GM19324 (cell line): Measurements from ENCODE around the gene SLC24A4.

Source experiments
- ATAC-seq: cut with Tn5 transposase; IDR thresholded peaks from one replicate; pipeline ENCODE4 v1.9.1; 2021; ENCODE audit warnings: mild to moderate bottlenecking, moderate library complexity; ENCODE audit not compliant: unreplicated experiment, low FRiP score

The SLC24A4 gene

GRCh38 chr14:92433407-92433806 lies 110.4 kb downstream of the SLC24A4 start:
- ATAC-seq: no peak

DNA sequence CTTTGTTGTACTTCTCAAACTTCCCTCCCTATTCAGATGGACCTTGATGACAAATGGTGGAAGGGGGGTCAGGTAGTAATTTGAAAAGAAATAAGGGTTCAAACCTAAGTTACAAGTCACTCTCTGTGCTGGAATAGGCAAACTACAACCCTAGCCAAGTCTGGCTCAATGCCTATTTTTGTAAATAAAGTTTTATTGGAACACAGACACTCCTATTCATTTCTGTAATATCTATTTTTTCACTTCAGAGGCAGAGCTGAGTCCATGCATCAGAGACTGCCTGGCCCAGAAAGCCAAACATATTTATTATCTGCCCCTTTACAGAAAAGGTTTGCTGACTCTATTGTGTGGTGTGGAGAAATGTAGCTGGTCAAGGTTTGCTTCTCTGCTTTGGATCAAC lies 112.2 kb downstream of the SLC24A4 start:
- ATAC-seq: no peak

GRCh38 chr14:92436115-92436776 lies 113.3 kb downstream of the SLC24A4 start:
- no peak for ATAC-seq

DNA sequence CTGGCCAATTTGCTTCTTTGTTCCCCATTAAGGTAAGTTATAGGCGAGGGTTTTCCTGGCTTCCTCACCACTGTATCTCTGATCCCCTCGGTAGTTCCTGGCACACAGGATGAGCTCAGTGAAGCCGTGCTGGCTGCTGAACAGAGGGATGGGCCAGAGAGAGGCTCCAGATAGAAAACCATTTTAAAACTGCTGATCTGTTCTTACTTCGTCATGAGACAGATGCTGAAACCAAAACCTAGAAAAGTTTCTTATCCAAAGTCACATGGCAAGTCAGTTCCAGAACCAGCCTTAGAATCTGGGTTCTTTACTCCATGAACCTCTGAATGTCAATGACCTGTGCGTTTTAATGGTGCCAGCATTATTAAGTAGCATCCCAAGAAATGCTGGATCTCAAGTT lies 114.3 kb downstream of the SLC24A4 start:
- ATAC-seq: no peak

DNA sequence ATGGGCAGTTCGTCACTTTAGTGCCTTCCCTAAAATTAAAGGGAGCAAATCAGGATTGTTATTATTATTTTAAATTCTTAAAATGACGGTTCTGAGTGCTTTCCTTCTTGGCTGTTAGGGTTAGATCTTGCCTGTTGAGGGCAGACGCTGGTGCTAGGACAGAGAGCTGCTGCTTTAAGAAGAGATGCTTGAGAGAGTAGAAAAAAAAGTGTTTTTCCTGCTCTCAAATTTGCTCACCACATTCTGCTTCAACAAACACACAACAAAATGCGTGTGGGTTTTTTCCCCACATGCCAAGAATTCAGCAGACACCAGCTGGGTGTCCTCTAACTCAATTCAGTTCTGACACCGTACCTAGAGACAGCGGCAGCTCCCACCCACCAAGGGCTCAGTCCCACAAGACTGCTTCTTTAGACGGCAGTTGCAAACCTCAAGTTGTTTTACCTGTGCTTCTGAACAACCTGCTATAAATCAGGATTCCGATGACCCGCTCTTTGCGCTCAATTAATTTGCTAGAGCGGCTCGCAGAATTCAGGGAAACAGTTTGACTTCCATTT lies 114.8 kb downstream of the SLC24A4 start:
- ATAC-seq: no peak

GRCh38 chr14:92439537-92440344 lies 116.8 kb downstream of the SLC24A4 start:
- no peak for ATAC-seq

DNA sequence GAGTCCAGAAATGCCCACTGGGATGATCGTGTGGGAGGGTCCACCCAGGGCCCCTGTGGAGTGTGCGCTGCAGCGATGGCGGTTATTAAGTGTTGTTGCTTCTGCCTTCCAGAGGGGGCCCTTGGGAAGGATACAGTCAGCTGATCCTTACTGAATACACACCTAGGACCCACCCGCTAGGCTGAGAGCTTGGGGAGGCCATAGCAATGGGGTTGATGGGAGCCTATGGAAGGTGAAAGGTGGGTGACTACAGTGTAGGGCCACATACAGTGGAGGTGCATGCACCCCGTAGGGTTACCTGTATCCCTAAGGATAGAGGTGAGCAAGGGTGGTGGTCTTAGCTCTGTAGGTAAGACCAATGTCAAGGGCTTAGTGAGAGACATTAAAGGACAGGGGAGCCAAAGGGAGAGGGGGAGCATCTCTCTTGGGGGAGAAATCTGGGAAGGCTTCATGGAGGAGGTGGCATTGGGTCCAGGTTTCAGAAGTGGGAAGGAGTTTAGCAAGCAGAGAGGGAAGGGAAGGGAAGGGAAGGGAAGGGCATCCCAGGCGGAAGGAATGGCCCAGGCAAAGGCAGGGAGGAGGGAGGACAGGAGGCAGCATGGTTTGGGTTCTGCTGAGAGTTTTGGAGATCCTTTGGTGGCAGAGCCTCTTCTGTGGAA lies 117.5 kb downstream of the SLC24A4 start:
- ATAC-seq: no peak

DNA sequence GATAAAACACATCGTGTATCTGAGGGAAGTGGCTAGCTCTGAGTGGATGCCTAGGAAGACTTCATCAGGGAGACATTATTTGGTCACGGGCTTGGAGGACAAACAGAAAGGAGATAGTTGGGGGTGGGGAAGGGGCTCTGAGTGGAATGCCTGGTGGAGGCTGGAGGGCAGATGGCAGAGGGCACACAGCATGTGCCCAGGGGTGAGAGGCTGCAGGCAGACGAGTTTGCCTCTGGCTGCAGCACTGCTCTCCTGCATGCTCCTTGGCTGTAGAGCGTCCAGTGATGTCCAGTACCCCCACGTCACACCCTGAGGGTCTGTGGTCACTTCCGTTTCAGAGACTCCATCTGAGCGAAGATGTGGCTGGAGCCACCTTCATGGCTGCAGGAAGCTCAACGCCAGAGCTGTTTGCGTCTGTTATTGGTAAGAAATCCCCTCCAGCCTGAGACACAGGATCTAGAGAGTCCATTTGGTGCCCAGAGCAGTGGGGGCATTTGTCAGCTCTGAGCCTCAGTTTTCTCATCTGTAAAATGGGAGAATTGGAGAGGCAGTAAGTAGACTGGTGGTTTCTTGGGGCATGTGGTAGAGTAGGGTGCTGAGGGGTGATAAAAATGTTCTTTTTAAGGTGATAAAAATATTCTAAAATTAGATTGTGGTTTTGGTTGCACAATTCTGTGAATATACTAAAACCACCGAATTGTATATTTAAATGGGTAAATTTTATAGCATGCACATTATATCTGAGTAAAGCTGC lies 119.0 kb downstream of the SLC24A4 start:
- no peak for ATAC-seq

GRCh38 chr14:92443167-92443566 lies 120.2 kb downstream of the SLC24A4 start:
- ATAC-seq: no peak

DNA sequence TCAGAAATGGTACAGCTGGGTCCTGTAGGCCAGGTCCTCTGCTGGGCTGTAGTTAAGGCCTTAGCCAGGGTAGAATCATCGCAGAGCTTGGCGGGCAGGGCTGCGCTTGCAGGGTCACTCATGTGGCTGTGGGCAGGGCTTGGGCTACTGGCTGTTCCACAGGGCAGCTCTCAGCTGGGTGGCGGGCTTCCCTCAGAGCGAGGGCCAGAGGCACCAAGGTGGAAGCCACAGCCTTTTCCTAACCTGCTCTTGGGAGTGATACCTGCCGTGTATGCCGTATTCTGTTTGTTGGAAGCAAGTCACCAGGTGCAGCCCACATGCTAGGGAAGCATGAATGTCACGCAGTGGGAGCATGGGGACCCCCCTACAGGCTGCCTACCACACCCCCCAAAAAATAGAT lies 120.8 kb downstream of the SLC24A4 start:
- ATAC-seq: no peak

DNA sequence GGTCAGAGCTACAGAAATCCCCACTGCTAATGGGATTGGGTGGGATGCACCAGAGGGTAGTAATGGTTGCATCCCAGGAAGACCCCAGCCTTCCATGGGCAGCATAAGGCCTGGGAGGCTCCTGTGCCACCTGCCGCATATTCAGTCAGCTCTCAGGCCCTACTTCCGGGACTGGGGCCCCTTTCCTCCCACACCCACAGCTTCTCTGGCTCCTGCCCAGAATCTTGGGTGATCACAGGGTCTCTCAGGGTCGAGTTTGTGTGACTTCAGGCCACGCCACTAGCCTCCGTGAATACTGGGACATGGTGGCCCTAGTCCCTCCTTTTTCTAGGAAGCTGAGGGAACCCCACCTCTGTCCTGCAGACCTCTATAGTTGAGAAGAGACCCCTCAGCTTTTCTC lies 123.8 kb downstream of the SLC24A4 start:
- no peak for ATAC-seq

GRCh38 chr14:92447416-92448197 lies 124.6 kb downstream of the SLC24A4 start:
- ATAC-seq: no peak

DNA sequence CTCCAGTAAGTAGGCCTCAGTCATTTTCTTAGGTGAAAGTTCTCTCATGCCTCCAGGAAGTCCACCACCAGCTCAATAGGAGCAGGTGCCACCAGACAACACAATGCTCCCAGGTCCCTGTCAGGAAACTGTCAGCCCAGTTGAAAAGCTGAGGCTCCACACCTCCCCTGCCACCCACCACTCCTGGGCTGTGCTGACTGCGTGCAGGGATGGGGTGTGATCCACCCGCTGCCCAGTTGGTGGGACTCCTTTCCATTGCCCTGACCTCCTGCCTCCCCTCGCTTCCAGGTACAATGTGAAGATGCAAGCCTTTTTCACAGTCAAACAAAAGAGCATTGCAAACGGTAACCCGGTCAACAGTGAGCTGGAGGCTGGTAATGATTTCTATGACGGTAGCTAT lies 125.8 kb downstream of the SLC24A4 start:
- ATAC-seq: no peak

- ATAC-seq: no peak
These were observed 126.6 kb downstream of the SLC24A4 start for GRCh38 chr14:92449404-92450181.

GRCh38 chr14:92450351-92451070 lies 127.5 kb downstream of the SLC24A4 start:
- ATAC-seq: no peak

- ATAC-seq: no peak
These were observed 128.3 kb downstream of the SLC24A4 start for GRCh38 chr14:92451245-92451644.

DNA sequence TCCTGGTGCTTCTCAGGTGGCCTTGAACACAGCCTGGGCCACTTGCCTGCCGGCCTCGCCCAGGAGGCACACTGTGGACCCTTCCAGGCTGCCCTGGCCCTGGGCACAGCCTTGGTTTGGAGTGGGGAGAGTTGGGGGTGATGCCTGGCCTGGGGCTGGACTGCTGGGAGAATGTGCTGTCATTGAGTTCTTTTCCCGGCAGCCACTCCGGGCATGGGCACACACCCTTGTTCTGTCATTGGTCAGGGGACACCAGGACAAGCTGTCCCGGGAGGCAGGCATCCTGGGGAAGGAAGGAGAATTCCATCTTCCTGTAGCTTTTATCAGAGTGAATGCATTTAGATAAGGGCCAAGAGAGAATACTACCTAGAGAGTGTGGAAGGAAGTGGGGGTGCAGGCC lies 128.8 kb downstream of the SLC24A4 start:
- ATAC-seq: no peak

GRCh38 chr14:92452471-92452870 lies 129.5 kb downstream of the SLC24A4 start:
- no peak for ATAC-seq
